Stimulated activated CD4-positive, alpha-beta T cell treated with anti-CD3 and anti-CD28 coated beads, Interleukin-4, amount 100 ng/mL, for 24 hours (primary cell): ENCODE results near the gene PIK3C2B.

Experiments
- DNase-seq: peaks from one replicate; pipeline ENCODE4 v3.0.0-alpha.2; 2020

Gene PIK3C2B

GRCh38 chr1:204477036-204477740, 17.4 kb downstream of the PIK3C2B start:
- no peak for DNase-seq

GRCh38 chr1:204476563-204476962, 18.0 kb downstream of the PIK3C2B start:
- no peak for DNase-seq

- DNase-seq, result no peak
Measured at GRCh38 chr1:204475656-204476432, 18.8 kb downstream of the PIK3C2B start.

GRCh38 chr1:204473400-204473965, 21.1 kb downstream of the PIK3C2B start:
- no peak for DNase-seq

- DNase-seq, result no peak
Measured at GRCh38 chr1:204472660-204473059, 21.9 kb downstream of the PIK3C2B start.

- DNase-seq, result no peak
Measured at GRCh38 chr1:204471687-204472086, 22.9 kb downstream of the PIK3C2B start.

GRCh38 chr1:204469304-204469703, 25.3 kb downstream of the PIK3C2B start:
- DNase-seq, result no peak

GRCh38 chr1:204468766-204469302, 25.8 kb downstream of the PIK3C2B start:
- DNase-seq, result no peak

- DNase-seq, result no peak
Measured at GRCh38 chr1:204468206-204468605, 26.4 kb downstream of the PIK3C2B start.

GRCh38 chr1:204466416-204467405, 27.9 kb downstream of the PIK3C2B start:
- no peak for DNase-seq

GRCh38 chr1:204465546-204466415, 28.8 kb downstream of the PIK3C2B start:
- no peak for DNase-seq

GRCh38 chr1:204464701-204465100, 29.9 kb downstream of the PIK3C2B start:
- DNase-seq, result no peak

- DNase-seq, result no peak
Measured at GRCh38 chr1:204464187-204464631, 30.4 kb downstream of the PIK3C2B start.

- no peak for DNase-seq
Measured at GRCh38 chr1:204463125-204464060, 31.2 kb downstream of the PIK3C2B start.

- DNase-seq, result no peak
Measured at GRCh38 chr1:204462229-204462561, 32.4 kb downstream of the PIK3C2B start.

GRCh38 chr1:204461331-204462228, 33.0 kb downstream of the PIK3C2B start:
- DNase-seq, result peak; percentile 29

- DNase-seq, result no peak
Measured at GRCh38 chr1:204460346-204460745, 34.3 kb downstream of the PIK3C2B start.

GRCh38 chr1:204459706-204460105, 34.9 kb downstream of the PIK3C2B start:
- DNase-seq, result no peak

- no peak for DNase-seq
Measured at GRCh38 chr1:204457666-204458065, 36.9 kb downstream of the PIK3C2B start.
